SKM-1 treated with dmso at 0.1 percent for 144 hours (cell line): ENCODE measurements around the gene GATD1.
"Not testable (repeated sequence)": the region's sequence is repeated elsewhere in the genome, so short reads cannot be mapped to it uniquely, and the experiment has no call there.

Experiments
- DNase-seq: peaks from one replicate; lab custom pipeline; 2025; ENCODE audit not compliant: unreplicated experiment; lab: John Stamatoyannopoulos, UW

Gene GATD1

DNA sequence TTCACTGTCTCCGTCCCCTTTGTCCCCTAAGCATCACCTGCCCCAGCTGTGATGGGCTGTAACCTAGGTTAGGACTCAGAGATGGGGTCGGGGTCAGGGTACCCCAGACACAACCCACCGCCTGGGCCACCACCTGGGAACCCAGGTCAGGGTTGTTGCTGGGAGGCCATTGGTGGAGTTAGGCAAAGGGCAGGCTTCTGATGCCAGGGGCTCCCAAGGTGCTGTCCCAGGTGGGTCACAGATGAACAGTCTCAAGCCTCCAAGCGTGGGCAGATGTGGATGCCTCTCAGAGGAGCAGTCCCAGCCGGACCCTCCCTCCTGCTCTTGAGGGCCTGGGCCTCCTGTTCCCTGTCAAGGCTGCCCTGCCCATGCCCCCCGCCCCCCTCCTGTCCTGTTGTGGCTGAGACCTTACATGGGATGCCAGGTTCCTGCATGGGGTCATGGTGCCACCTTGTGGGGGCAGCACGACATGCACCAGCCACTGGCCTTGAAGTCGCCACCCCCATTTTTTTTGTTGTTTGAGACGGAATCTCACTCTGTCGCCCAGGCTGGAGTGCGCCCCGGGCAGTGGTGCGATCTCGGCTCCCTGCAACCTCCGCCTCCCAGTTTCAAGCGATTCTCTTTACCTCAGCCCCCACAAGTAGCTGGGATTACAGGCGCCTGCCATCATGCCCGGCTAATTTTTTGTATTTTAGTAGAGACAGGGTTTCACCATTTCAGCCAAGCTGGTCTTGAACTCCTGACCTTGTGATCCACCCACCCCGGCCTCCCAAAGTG, 12.1 kb downstream of the GATD1 start:
- DNase-seq, result peak; percentile 17

DNA sequence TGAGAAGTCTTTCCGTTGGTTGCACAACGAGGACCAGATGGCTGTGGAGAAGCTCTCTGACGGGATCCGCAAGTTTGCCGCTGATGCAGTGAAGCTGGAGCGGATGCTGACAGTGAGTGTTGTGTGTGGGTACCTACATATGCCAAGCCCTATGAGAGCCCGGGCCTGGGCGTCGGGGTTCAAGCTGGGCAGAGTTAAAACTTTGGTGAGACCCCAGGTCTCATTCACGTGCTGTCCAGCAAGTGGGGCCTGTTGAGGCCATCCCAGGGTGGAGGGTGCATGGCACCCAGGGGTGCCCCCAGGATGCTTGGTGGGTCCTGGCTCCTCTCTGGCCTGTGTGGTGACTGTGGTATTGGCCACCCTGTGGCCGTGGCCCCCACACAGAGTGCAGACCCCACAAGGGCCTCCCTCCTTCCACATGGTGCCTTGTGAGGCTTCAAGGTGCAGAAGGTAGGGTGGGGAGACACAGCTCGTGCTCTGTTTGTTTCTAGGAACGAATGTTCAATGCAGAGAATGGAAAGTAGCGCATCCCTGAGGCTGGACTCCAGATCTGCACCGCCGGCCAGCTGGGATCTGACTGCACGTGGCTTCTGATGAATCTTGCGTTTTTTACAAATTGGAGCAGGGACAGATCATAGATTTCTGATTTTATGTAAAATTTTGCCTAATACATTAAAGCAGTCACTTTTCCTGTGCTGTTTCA, 12.8 kb downstream of the GATD1 start:
- DNase-seq, result no peak

DNA sequence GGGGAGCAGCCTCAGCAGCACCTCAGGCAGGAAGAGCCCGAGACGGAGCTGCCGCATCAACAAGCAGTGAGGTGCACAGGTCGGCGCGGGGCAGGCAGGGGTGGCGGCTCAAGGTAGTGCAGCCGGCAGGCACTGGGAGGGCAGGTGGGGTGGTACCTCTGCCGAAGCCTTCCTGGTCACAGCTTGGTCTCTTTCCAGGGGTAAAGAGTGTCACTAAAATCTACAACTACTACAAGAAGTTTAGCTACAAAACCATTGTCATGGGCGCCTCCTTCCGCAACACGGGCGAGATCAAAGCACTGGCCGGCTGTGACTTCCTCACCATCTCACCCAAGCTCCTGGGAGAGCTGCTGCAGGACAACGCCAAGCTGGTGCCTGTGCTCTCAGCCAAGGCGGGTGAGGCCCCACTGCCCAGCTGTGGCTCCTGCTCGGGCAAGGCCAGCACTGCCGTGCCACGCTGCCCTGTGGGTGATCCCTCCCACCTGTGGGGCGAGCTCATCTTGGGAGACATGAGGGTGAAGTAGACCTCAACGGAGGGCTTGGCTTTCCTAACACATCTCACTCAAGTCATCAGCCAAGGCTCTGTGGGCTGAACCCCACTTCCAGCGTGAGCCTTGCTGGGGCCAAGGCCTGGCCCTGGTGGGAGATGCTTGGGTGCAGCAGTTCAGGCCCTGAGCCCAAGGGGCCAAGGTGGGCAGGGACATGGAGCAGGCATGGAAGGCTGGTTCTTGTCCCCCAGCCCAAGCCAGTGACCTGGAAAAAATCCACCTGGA, 13.6 kb downstream of the GATD1 start:
- DNase-seq, result no peak

DNA sequence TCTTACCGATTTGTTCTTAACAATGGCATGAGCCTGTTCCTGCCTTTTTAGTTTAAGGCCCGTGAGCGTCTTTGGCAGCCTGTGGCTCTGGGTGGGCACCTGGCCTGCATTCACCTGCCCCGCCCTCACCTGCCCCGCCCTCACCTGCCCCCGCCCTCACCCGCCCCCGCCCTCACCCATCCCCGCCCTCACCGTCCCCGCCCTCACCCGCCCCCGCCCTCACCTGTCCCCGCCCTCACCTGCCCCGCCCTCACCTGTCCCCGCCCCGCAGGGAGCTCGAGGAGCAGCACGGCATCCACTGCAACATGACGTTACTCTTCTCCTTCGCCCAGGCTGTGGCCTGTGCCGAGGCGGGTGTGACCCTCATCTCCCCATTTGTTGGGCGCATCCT, 14.2 kb downstream of the GATD1 start:
- DNase-seq, result no peak

DNA sequence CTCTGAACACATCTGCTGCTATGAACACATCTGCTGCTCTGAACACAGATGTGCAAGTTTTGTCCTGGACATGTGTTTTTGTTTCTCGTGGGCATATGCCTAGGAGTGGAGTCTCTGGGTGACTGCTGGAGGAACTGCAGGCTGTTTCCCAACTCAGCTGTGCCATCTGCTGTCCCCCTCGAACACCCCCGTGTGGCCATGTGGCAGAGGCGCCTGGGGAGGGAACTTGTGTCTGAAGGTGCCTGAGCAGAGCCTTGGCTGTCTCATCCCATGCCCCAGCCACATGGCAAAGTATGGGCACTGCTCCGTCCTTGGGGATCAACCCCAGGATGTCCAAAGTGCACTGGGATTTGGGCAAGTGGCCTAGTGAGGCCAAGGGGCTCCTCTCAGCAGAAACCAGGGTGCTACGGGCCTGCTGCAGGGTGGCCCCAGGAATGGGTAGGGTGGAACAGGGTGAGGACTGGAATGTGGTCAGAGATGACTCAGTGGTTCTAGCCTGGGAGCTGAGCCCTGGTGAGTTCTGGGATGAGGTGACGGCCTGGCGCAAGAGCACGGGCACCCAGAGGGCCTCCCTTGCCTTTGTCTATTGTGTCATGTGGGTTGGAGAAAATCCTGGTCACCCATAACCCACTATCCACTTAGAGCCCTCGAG, 14.7 kb downstream of the GATD1 start:
- DNase-seq, result peak; percentile 31

DNA sequence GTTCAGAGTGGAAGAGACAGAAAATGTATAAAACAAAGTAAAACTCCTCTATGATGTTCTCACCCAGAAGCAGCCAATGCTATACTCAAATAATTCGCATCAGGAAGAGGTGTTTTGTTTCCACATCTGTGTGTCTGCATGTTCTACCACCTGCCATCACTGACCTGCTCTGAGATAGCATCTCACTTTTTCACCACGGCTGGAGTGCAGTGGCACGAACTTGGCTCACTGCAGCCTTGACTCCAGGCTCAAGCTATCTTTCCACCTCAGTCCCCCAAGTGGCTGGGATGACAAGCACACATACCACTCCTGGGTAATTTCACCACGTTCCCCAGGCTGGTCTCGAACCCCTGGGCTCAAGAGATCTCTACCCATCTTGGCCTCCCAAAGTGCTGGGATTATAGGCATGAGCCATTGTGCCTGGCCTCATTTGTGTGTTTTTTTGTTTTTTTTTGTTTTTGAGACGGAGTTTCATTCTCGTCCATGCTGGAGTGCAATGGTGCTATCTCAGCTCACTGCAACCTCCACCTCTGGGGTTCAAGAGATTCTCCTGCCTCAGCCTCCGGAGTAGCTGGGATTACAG, 15.7 kb downstream of the GATD1 start:
- DNase-seq, result no peak

DNA sequence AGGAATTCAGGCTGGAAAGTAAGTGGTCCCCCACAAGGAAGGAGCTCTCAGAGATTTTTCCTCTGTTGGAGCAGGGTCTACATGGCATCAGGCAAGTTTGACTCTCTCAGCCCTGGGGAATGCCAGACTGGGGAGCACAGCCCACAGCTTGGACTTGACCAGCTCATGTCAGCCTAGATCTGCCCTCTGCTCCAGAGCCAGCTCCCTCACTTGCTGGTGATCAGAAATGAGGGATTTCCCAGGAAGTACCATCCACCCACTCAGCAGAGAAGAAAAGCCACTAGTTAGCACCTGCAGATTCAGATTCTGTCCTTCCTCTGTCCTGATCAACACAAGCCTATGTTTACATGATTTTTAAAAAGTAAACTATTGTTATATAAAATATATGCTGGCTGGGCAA, 17.1 kb downstream of the GATD1 start:
- no peak for DNase-seq

DNA sequence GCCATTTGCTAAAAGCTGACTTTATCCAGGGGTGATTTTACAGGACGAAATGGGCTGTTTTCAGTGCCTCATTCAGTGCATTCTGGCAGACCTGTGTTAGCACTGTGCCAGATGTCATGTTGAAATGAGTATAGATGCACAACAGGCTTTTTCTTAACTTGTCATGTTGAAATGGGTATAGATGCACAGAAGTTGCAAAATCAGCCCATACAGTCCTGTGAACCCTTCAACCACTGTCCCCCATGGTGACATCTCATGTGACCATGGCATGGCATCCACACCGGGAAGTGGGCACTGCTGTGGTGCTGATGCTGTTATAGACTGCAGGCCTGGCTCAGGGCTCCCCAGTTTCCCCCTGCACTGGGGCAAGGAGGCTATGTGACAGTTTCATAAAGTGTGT, 27.6 kb downstream of the GATD1 start:
- DNase-seq, result no peak

DNA sequence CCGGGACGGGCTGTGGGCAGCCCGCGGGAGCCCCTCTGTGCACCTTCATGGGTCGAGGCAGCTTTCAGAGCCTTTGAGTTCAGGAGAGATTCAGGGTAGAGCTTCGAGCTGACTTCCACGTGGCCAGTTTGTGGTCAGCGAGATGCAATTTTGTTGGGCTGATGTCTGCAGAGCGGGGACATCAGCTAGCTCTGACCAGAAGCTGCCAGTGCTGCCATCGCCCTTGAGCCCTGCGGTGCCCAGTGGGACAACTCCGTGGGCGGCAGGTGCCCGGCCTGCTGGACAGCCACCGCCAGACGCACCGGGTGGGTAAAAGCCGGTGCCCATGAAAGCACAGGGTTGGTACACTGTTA, 29.3 kb downstream of the GATD1 start:
- peak; percentile 11 for DNase-seq

DNA sequence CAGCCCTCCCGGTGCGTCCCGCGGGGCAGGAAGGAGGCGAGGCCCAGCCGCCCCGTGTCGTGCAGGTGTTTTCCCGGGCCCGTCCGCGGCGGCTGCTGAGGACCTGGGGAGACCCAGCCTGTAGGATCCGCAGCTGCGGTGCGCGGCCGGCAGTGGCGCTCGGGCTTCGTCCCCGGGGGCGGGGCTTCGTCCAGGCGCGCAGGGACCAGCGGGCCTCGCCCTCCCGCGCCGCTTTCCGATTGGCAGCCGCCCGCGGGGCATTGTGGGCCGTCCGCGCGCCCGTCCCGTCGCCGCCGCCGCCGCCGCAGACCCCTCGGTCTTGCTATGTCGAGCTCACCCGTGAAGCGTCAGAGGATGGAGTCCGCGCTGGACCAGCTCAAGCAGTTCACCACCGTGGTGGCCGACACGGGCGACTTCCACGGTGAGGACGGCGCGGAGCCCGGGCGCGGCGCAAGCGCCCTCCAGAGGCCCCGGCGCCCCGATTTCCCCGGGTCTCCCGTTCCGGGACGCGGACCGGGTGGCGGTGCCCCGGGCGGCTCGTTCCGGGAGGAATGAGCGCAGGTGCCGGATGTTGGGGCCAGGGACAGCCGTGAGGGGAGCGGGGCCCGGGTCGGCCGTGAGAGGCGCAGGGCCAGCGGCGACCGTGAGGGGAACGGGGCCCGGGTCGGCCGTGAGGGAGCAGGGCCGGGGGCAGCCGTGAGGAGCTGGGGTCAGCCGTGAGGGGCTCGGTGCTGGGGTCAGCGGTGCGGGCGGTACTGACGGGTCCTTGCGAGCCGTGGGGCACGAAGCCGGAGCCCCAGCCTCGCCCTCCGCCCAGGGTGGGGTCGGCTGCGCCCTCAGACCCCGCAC, 29.9 kb downstream of the GATD1 start, which contains the start of gene TALDO1:
Gene TALDO1 (plus strand): TSS at position 307 of the 849 bp plus-strand sequence. CDS start 18 bp downstream, at position 325.
- peak; percentile 91 for DNase-seq

DNA sequence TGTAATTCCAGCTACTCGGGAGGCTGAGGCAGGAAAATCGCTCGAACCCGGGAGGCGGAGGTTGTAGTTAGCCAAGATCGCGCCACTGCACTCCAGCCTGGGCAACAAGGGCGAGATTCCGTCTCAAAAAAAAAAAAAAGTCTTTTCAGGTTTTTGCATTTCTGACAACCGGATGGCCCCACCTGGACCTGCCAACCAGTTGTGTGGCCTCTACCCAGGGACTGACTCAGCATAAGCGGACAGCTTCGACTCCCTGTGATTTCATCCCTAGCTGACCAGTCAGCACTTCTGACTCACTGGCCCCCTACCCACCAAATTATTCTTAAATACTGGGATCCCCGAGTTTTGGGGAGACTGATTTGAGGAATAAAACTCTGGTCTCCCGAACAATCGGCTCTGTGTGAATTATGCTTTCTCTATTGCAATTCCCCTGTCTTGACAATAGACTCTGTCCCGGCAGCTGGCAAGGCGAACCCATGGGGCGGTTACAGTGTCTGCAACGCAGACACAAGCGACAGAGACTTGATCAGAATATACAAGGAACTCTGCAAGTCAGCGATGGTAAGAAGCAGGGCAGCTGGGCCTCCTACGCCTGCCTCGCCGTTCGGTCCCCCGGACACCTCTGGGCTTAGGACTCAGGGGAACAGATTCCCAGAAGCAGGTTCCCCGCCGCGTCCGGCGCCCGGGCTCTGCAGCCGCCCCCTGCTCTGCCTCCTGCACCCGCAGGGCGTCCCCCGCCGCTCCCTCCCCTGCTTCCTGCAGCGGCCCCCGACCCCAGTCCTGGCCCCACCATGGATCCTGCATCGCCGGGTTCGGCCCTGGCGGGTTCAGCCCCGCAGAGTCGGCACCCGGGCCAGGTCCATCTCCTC, 30.8 kb downstream of the GATD1 start:
- DNase-seq, result no peak

DNA sequence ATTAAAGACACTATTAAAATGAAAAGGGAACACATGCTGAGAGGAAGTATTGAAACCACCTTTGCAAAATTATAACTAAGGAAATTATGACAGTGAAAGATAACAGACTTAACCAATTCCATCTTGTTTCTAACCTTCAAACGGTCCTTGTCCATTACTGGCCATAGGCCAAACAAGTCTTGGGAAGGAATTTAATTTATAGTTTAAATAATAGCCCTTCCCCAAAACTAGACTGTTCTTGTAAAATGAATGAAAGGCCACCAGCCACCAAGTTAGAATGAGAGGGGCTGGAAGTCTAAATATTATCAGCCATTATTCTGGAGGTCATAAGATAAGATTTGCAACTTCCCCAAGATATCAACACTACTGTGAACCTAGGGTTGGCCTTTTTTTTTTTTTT, 31.9 kb downstream of the GATD1 start:
- no peak for DNase-seq

DNA sequence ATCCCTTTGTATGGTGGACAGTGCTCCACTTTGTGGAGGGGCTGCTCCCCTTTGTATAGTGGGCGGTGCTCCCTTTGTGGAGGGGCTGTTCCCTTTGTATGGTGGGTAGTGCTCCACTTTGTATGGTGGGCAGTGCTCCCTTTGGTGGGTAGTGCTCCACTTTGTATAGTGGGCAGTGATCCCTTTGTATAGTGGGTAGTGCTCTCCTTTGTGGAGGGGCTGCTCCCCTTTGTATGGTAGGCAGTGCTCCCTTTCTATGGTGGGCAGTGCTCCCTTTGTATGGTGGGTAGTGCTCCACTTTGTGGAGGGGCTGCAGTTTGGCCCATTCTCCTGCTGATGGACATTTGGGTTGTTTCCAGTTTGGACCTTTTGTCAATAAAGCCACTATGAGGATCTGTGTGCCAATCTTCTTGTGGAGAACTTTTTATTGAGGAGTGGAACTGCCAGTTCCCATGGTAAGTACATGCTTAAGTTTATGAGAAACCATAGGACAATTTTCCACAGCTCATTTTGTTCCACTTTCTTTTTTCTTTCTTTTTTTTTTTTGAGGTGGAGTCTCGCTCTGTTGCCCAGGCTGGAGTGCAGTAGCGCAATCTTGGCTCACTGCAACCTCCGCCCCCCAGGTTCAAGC, 34.6 kb downstream of the GATD1 start:
- DNase-seq, result no peak

DNA sequence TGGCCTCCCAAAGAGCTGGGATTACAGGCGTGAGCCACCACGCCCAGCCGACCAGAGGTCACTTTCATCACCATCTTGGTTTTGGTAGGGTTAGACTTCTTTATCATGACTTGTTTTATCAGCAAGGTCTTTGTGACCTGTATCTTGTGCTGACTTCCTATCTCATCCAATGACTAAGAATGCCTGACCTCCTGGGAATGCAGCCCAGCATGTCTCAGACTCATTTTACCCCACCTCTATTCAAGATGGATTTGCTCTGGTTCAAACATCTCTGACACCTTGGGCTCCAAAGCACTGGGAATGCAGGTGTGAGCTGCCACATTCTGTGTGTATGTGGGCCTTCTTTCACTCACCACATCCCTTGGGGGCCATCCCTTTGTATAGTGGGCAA, 35.1 kb downstream of the GATD1 start:
- DNase-seq, result no peak

DNA sequence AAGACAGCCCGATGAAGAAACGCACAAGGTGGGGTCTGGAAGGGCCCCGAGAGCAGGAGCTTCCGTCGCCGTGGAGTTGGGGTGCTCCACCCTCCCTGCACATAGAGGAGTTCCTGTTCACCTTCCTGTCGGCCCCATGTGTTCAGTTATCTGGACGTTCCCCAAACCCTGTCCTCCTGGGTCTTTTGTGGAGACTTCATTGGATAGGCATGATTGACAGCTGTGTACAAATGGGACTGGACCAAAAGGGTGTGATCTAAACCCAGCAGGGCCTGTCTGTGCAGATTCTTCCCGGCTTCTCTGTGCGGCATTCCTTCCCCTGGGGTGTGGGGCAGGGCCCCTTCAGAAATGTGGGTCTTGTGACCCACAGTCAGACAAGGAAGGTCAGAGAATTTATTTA, 39.4 kb downstream of the GATD1 start:
- not testable (repeated sequence) for DNase-seq

DNA sequence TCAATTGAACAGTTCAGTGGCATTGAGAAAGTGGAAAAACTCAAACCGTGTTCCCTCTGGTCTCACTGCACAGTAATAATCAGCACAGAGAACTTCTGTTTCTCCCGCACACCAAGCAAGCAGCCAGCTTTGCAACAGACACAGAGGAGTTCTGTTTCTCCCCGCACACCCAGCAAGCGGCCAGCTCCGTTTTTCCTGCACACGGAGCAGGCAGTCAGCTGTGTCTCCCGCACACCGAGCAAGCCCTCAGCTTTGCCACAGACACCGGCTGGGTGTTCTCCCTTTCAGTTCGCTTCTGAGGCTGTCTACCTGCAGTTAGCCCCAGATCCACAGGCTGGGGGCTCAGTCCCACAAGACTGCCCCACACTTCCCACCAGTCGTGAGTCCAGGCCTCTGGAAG, 39.9 kb downstream of the GATD1 start:
- no peak for DNase-seq

DNA sequence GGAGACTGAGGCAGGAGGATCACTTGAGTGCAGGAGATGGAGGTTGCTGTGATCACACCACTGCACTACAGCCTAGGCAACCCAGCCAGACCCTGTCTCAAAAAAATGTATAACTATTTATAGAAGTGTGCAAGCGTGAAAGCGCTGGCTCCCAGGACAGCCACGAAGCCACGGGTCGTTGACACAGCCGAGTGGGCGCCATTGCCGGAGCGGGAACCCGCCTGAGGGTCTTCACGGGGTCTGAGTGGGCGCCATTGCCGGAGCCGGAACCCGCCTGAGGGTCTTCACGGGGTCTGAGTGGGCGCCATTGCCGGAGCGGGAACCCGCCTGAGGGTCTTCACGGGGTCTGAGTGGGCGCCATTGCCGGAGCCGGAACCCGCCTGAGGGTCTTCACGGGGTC, 42.7 kb downstream of the GATD1 start:
- not testable (repeated sequence) for DNase-seq

DNA sequence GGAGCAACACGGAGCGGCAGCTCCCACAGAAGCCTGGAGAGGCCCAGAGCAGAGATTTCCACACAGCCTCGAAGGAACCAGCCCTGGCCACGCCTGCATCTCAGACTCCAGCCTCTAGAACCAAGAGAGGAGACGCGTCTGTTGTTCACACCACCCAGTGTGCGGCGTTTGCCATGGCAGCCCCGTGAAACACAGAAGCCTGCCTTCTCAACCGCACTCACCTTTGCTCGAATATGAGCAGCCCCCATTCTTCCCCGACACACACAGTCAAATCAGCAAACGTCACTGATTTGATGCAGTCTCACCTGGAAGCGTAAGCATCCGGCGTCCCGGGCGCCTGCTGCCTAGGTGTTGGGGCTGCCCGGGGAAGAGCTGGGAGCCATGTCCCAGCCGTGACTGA, 44.2 kb downstream of the GATD1 start:
- no peak for DNase-seq
